B cell (primary cell): ENCODE measurements around the gene DAGLB. TPM values are rescaled to one million over a fixed set of nuclear protein-coding genes. Genes with fewer than 3 reads are reported as not detected.
A peak's percentile ranks its signal among the peaks of the same experiment; 100 is the strongest.

Experiments used
- ATAC-seq: fragments of 200-7000 bp; cut with Tn5 transposase; one replicate; pipeline ENCODE4 v1.10.0; 2021; ENCODE audit warnings: low read depth, mild to moderate bottlenecking, moderate number of reproducible peaks, moderate library complexity
- CTCF ChIA-PET: fragments of 350-600 bp; sonication (Branson Sonifier 250); formaldehyde crosslinking; loops from one replicate; lab custom pipeline; 2021; ENCODE audit warnings: antibody characterized with exemption, inconsistent platforms; lab: Charles Lee
- POLR2A ChIA-PET: fragments of 350-600 bp; sonication (Branson Sonifier 250); formaldehyde crosslinking; loops from one replicate; lab custom pipeline; 2021; ENCODE audit warnings: antibody characterized with exemption; lab: Charles Lee
- DNase-seq: peaks from one replicate; pipeline ENCODE4 v3.0.0; 2013
- H2AFZ ChIP-seq: 2 replicates; pipeline ENCODE4 v1.6.1; 2012; ENCODE audit warnings: mild to moderate bottlenecking, low read depth, low read length; ENCODE audit not compliant: insufficient read depth, poor library complexity, severe bottlenecking
- H3K27ac ChIP-seq, 2 donors: 1 replicate in 1 of 2; 2 replicates in 1 of 2; pipeline ENCODE4 v1.5.1; 2012 to 2013; ENCODE audit warnings: low read length in 2 of 2, mild to moderate bottlenecking in 2 of 2, moderate library complexity in 1 of 2
- H3K27me3 ChIP-seq, 4 experiments: fragments of 200-600 bp in 1 of 4; sonication (generic) in 1 of 4; replicated peaks in 1 of 4; 1 replicate in 2 of 4; 2 replicates in 2 of 4; pipeline versions ENCODE4 v1.6.1 to v1.7.0; 2013 to 2016; ENCODE audit warnings: low read length in 3 of 4, mild to moderate bottlenecking in 2 of 4, mixed read lengths in 1 of 4, moderate library complexity in 1 of 4; ENCODE audit not compliant: insufficient read depth in 4 of 4, control insufficient read depth in 3 of 4; ENCODE audit errors: control extremely low read depth in 1 of 4
- H3K36me3 ChIP-seq, 2 experiments: replicated peaks in 1 of 2; 1 replicate in 1 of 2; 2 replicates in 1 of 2; pipeline versions ENCODE4 v1.6.1 to v1.7.1; 2013; ENCODE audit warnings: low read length in 1 of 2; ENCODE audit not compliant: insufficient read depth in 2 of 2, control insufficient read depth in 1 of 2; ENCODE audit errors: control extremely low read depth in 1 of 2, extremely low read depth in 1 of 2
- H3K4me1 ChIP-seq, 2 donors: fragments of 200-600 bp in 1 of 2; sonication (generic) in 1 of 2; 1 replicate in 1 of 2; 2 replicates in 1 of 2; pipeline versions ENCODE4 v1.5.1 to v1.6.1; 2013 to 2017; ENCODE audit warnings: low read length in 2 of 2; ENCODE audit not compliant: control insufficient read depth in 2 of 2, insufficient read depth in 2 of 2
- H3K4me2 ChIP-seq: replicated peaks from 2 replicates; pipeline ENCODE3; 2012; ENCODE audit warnings: mild to moderate bottlenecking, low read depth, low read length; ENCODE audit not compliant: poor library complexity, severe bottlenecking
- H3K4me3 ChIP-seq, 5 experiments: fragments of 200-600 bp in 1 of 5; sonication (generic) in 1 of 5; 1 replicate in 3 of 5; 2 replicates in 2 of 5; pipeline versions ENCODE4 v1.5.1 to v1.7.0; 2011 to 2016; ENCODE audit warnings: low read length in 4 of 5, mild to moderate bottlenecking in 4 of 5, low read depth in 2 of 5, control low read depth in 1 of 5, moderate library complexity in 1 of 5; ENCODE audit not compliant: insufficient read depth in 1 of 5; ENCODE audit errors: control extremely low read depth in 1 of 5, extremely low read depth in 1 of 5
- H3K79me2 ChIP-seq: fragments of 200-600 bp; sonication (generic); one replicate; pipeline ENCODE4 v1.6.0; 2016; ENCODE audit warnings: low read length; ENCODE audit not compliant: control insufficient read depth, insufficient read depth
- H3K9ac ChIP-seq: fragments of 200-600 bp; sonication (generic); 2 replicates; pipeline ENCODE4 v1.6.1; 2017; ENCODE audit warnings: mild to moderate bottlenecking, low read length, moderate library complexity
- H3K9me3 ChIP-seq, 3 donors: one replicate each; pipeline versions ENCODE4 v1.6.1 to v1.7.1; 2013; ENCODE audit warnings: low read length in 2 of 3; ENCODE audit not compliant: control insufficient read depth in 2 of 3, insufficient read depth in 1 of 3; ENCODE audit errors: control extremely low read depth in 1 of 3
- H4K20me1 ChIP-seq: 2 replicates; pipeline ENCODE4 v1.6.0; 2012; ENCODE audit warnings: mild to moderate bottlenecking, low read length; ENCODE audit not compliant: insufficient read depth, control insufficient read depth, poor library complexity, severe bottlenecking
- H3K27ac Mint-ChIP-seq: one replicate; pipeline ENCODE4 v1.8.0; 2021; ENCODE audit warnings: mixed read lengths
- H3K27me3 Mint-ChIP-seq: one replicate; pipeline ENCODE4 v1.8.0; 2021; ENCODE audit warnings: mixed read lengths
- H3K4me1 Mint-ChIP-seq: one replicate; pipeline ENCODE4 v1.8.0; 2021; ENCODE audit warnings: mixed read lengths
- H3K4me3 Mint-ChIP-seq: one replicate; pipeline ENCODE4 v1.8.0; 2021; ENCODE audit warnings: mixed read lengths
- H3K9me3 Mint-ChIP-seq: one replicate; pipeline ENCODE4 v1.8.0; 2022; ENCODE audit warnings: mixed read lengths; ENCODE audit not compliant: insufficient read depth
- CTCF ChIP-seq: fragments of 200-600 bp; IDR thresholded peaks from one replicate; pipeline ENCODE4 v1.8.0; 2022; ENCODE audit warnings: antibody characterized with exemption, mild to moderate bottlenecking
- EZH2 ChIP-seq: IDR thresholded peaks from 2 replicates; pipeline ENCODE4 v1.6.1; 2012; ENCODE audit warnings: borderline replicate concordance, low read depth, mild to moderate bottlenecking, moderate library complexity, low read length; ENCODE audit not compliant: insufficient read depth, poor library complexity, severe bottlenecking
- WGBS: methylation state at CpG from one replicate; pipeline ENCODE4 v1.1.5; 2013; ENCODE audit warnings: missing lambda C conversion rate; ENCODE audit not compliant: insufficient coverage; 5-methylcytosine and 5-hydroxymethylcytosine counted together
- intact Hi-C: fragments of 100-400 bp; cut with micrococcal nuclease; formaldehyde crosslinking; loops from one replicate; pipeline ENCODE4 v1.10.0; 2022
- polyA plus RNA-seq: library from polyadenylated mRNA; depleted of rRNA; stranded (reverse); fragments of >200 nt; gene quantifications from 2 replicates; pipeline ENCODE4 v1.2.3, GENCODE V29; 2012
- total RNA-seq, 2 donors: library from RNA; stranded (reverse); fragments of 120-200 nt in 1 of 2; gene quantifications; 1 replicate in 1 of 2; 2 replicates in 1 of 2; pipeline versions ENCODE4 v1.2.3 to v1.2.4, GENCODE V29; 2013 to 2022

Gene DAGLB
- total and polyA plus RNA-seq, 2 donors (not counting 1 experiment from before 2014, with no cell fraction given) = 25.2 to 29.6 TPM

- ATAC-seq = no peak
- Mint-ChIP-seq H3K27me3 (no peaks in the 10 kb centered on the region), H3K9me3 (no peaks in the 10 kb centered on the region), H3K27ac (no peak overlapping the region), H3K4me1 (no peaks in the 10 kb centered on the region), H3K4me3 (no peak overlapping the region)
- ChIA-PET CTCF (interaction anchor here (0.6 kb wide), 1 partner anchor 59 kb away, joined by 3 read pairs; no protein-coding TSS in a partner anchor), POLR2A (interaction anchor here (0.6 kb wide), 1 partner anchor 54 kb away, joined by 4 read pairs; no protein-coding TSS in a partner anchor)
- Histone ChIP-seq H3K27me3 (no peaks in the 10 kb centered on the region), H3K79me2 (no peaks in the 10 kb centered on the region), H4K20me1 (no peaks in the 10 kb centered on the region), H3K9ac (no peak overlapping the region), H3K4me2 (no peak overlapping the region), H3K9me3 (no peaks in the 10 kb centered on the region), H3K36me3 (peaks cover 19 to 79% of the 10 kb centered on the region in 2 experiments), H3K27ac (no peak overlapping the region), H3K4me1 (no peaks in the 10 kb centered on the region), H2AFZ (no peak overlapping the region), H3K4me3 (no peak overlapping the region)
- intact Hi-C loops = no loop called here
- 98% methylated on average over 13 of the region's 14 CpGs for WGBS
- no peak for DNase-seq
- TF ChIP-seq CTCF (no peak), EZH2 (no peak)
Measured at GRCh38 chr7:6409091-6409490, 38.7 kb downstream of the DAGLB start.

DNA sequence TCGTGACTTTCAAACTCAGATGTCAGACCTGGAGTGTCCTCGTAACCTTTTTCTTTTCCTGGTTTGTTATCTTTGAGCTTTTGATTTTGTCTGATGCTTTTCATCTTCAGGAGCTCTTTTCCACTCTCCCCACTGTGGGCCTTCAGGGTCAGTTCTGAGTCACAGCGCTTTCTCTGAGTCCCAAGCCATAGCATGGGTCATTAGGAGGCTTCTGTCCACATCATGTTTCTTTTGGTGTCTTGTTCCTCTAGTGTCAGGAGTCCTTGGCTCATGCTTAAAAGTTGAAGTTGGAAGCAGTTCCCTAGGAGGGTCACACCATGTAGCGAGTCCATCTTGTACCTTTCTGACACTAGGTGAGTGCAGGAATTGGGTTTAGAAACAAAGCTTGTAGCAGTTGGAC lies 40.3 kb downstream of the DAGLB start:
- whole genome bisulfite sequencing = 100% methylated on average over 2 of the region's 4 CpGs
- H3K9me3 Mint-ChIP-seq = no peaks in the 10 kb centered on the region
- intact Hi-C loops = no loop called here
- no peaks in the 10 kb centered on the region for H3K79me2 ChIP-seq
- no peaks in the 10 kb centered on the region for H3K4me1 ChIP-seq
- no peak overlapping the region for H3K4me2 ChIP-seq
- CTCF ChIA-PET = interaction anchor here (0.7 kb wide), 1 partner anchor 81 kb away, joined by 4 read pairs; no protein-coding TSS in a partner anchor
- H3K36me3 ChIP-seq = peaks cover 18 to 83% of the 10 kb centered on the region in 2 experiments
- H3K4me1 Mint-ChIP-seq = no peaks in the 10 kb centered on the region
- POLR2A ChIA-PET = no interaction called here
- no peak overlapping the region for H3K4me3 Mint-ChIP-seq
- no peaks in the 10 kb centered on the region for H3K27me3 ChIP-seq
- no peak for DNase-seq
- no peak overlapping the region for H2AFZ ChIP-seq
- H3K4me3 ChIP-seq = no peak overlapping the region
- ATAC-seq = no peak
- peak overlapping the region; percentile 50 for H3K27ac Mint-ChIP-seq
- H3K27me3 Mint-ChIP-seq = no peaks in the 10 kb centered on the region
- no peak for TF ChIP-seq CTCF
- H3K27ac ChIP-seq = no peak overlapping the region
- H3K9me3 ChIP-seq = no peaks in the 10 kb centered on the region
- H3K9ac ChIP-seq = no peak overlapping the region
- H4K20me1 ChIP-seq = no peaks in the 10 kb centered on the region
